ENCODE measurements around the gene DEDD.

DEDD gene

DNA sequence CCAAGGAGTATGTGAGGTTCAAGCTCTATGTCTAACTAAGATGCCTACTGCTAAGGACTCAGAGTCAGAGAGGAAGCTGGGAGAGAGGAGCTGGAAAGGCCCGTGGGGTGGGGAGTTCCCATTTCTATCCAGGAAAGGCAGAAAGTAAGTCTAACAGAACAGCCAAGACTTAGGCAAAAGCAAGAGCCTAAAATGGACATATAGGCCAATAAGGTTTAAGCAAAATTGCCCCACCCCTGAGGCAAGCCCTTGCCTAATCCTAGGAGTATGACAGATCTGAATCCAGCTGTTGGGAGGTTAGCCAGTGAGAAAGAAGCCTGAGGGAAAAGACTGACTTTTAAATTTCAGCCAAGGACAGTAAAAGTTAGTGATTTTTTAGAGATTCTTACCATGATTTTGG is 35.9 kb downstream of the DEDD start:
- peak overlapping the region; percentile 16 for H3K27ac ChIP-seq
- no peak for DNase-seq (ENCODE audit: low read depth, low spot score)

DNA sequence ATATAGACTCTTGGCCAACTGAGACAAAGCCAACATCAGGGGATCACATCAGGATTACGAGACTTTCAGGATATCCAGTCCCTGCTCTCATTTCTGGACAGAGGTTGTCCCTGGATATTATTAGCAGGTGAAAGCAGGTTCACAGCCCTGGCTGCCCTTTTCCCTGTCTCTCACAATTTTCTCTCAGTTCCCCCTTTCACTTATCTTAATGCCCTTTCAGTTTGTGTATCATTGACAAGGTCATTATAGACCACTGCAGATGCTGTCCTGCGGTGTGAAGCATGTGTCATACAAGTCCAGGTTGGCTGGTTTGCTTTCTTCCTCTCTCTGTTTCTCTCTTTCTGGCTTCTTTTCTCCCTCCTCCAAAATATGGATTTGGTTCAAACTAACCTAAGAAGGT is 36.5 kb downstream of the DEDD start:
- H3K27ac ChIP-seq, result no peak overlapping the region
- no peak for DNase-seq (ENCODE audit: low read depth, low spot score)

DNA sequence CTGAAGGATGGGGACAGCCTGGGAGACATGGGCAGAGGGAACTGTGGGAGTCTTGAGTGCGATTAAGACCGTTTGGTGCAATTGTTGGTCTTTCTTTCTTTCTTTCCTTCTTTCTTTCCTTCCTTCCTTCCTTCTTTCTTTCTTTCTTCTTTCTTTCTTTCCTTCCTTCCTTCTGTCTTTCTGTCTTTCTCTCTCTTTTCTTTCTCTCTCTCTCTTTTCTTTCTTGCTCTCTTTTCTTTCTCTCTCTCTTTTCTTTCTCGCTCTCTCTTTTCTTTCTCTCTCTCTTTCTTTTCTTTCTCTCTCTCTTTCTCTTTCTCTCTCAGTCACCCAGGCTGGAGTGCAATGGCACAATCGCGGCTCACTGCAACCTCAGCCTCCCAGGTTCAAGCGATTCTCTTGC is 37.2 kb downstream of the DEDD start:
- H3K27ac ChIP-seq, result no peak overlapping the region
- no peak for DNase-seq (ENCODE audit: low read depth, low spot score)

DNA sequence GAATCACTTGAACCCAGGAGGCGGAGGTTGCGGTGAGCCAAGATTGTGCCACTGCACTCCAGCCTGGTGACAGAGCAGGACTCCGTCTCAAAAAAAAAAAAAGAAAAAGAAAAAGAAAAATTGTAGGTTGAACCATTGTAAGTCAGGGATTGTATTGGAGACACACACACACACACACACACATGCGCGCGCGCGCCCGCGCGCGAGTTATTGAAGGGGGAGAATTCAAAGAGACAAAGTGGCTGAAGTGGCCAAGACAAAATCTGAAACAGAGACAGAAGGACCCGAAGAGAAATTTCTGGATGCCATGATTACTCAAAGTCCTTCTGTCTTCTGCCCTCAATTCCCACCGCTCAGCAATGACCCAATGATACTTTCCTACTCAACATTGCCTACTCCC is 38.0 kb downstream of the DEDD start:
- H3K27ac ChIP-seq, result no peak overlapping the region
- no peak for DNase-seq (ENCODE audit: low read depth, low spot score)

DNA sequence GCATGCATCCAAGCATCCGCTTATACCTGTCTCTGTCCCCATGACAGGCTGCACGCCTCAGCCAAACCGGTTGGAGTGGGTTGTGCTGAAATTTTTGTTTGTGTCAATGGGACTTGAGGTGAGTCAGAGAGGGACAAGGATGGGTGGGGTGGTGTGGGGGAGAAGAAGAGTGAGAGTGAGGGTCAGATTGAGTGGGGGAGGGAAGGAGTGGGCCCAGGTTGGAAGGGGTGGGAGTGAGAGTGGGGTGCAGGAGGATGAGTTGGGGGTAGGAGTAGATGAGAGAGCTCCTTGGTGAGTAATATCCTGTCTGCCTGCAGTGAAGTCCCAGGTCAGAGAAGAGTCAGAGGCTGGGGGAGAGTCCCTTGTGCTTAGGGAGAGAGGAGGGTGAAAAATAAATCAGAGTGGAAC is 39.8 kb downstream of the DEDD start:
- H3K27ac ChIP-seq, result peak overlapping the region; percentile 53
- DNase-seq (ENCODE audit: low read depth, low spot score), result no peak

DNA sequence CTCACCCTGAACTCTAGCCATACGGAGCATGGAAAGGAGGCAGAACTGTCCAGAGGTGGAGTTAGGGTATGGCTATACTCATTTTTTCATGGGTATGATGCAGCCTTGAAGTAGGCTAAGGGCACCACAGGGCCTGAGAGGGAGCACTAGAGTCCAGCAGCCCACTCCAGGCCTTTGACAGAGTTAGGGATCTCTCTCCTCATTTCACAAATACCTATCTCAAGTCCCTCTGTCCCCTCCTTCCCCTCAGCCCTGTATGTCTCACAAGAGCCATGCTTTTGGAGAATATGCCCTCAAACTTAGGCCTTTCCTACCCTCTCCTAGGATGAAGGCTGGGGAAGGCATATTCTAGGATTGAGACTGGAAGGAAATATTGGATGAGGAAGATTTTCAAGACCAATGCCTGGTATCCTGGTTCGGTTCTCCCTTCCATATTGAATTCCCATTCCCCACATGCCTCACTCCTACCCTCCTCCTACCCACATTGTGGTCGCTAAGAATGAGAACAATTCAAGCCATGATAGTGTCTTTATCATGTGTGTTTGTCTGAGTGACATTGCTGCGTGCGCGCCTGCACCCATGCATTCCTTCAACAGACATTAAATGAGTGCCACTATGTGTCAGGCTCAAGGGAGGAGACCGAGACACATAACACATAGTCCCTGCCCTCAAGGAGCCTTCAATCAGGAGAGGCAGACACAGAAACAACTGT is 40.5 kb downstream of the DEDD start:
- DNase-seq (ENCODE audit: low read depth, low spot score), result no peak

DNA sequence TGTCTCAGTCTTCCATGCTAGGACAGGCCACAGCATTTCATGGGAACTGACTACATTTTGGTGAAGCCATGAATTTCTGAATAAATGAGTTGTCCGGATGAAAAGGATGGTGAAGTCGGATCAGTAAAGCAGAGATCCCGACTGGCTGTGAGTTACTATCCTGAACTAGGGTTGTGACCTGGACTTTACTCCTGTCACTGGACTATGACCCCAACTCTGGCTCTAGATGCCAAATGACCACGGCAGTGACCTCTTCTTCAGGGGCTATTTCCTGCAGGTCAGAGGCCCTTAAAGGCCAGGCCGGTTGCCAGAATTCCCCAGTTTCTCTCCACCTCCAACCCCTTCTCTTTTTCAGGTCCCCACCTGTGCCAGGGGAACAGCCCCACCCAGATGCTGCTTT is 41.4 kb downstream of the DEDD start:
- no peak for DNase-seq (ENCODE audit: low read depth, low spot score)
- no peak overlapping the region for H3K27ac ChIP-seq

More for the DNA sequence above, 40.5 kb downstream of the DEDD start:
- peak overlapping the region; percentile 53 for H3K27ac ChIP-seq

DNA sequence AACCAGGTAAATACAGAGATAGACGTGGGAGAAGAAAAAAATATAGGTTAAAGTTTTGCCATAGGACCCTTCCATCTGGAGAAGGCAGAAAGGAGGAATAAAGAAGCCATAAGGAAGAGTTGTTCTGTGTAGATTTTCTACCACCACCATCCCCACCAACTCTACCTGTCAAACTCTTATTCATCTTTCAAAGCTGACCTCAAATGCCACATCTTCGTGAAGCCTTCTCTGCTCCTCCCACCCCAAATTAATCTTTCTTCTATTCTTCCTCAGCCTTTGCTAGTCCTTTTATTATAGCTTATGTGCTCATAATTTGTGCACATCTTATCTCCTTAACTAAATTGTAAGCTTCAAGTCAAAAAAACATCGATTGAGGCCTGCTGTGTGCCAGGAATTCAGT is 41.9 kb downstream of the DEDD start:
- H3K27ac ChIP-seq, result no peak overlapping the region

DNA sequence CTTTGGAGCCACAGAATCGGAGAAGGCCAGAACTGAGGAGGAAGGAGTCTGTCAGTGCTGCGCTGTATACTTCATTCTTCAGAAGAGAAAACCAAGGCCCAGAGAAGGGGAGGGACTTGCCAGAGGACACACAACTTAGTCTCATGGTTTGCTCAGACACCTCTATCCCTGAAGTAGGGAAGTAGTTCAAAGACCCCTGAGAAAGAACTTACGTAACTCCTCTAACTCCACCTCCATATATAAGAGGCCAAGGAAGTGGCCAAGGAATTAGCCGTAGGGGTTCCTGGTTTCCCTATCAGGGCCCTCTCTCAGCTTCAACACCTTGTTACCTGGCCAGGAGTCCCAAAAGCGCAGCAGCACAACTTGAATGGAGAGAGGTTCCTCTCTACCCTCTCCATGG is 42.5 kb downstream of the DEDD start:
- no peak for DNase-seq (ENCODE audit: low read depth, low spot score)
- H3K27ac ChIP-seq, result peak overlapping the region; percentile 95

More for the DNA sequence above, 41.9 kb downstream of the DEDD start:
- no peak for DNase-seq (ENCODE audit: low read depth, low spot score)

DNA sequence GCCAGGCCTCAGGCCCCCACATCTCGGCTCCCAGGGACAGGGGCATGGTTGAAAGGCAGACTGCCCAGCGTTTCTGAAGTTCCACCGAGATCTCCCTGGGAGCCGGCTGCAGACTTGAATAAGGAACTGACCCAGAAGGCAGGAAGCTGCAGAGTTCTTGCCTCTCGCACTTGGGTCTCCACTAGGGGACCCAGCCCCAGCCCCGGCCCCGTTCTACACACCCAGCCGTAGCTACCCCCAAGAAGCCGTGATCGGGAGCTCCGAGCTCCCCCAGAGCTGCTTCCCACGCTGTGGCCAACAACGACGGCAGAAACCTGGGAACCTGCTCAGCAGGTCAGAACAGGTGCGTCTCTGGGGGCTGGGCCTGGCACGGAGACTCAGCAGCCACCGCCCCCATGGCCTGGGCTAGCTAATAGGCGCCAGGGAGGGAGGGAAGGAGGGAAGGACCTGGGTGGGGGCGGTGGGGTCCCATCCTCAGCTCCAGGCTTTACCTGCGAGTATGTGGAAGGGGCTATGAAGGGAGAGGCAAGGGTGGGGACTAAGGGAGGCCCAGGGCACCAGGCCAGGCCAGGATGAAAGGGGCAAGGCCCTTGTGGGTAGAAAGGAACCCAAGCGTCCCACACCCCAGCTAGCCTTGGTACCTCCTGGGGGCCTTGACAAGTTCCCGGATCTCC is 43.1 kb downstream of the DEDD start, which contains the start of gene NECTIN4:
Gene NECTIN4 (minus strand): TSS at position 308 of the 674 bp plus-strand sequence. CDS start 262 bp downstream, at position 46.
- peak; percentile 85 for DNase-seq (ENCODE audit: low read depth, low spot score)

DNA sequence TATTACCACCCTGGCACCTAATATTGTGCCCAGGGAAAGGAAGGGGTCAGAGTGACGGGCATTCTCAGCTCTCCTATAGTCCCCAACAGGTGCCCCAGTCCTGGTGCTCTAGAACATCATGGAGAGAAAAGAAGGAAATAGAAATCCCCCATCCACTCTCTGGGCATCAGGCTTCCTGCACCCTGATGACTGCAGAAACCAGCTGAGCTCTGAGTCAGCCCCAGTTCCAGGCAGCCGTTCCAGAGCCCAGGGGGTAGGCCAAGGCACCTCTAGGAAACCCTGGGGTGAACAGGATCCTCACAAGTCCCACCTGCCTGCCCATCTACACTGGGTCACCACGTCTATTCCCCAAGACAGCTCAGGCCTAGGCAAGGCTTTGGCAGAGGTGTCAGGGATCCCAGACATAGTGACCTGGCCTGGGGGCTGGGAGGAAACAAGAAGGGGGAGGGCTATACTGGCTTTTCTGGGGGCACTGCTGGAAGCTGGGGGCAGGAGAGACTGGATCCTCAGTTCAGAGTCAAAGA is 43.8 kb downstream of the DEDD start:
- DNase-seq (ENCODE audit: low read depth, low spot score), result no peak
- H3K27ac ChIP-seq, result peak overlapping the region; percentile 95

More for the DNA sequence above, 43.1 kb downstream of the DEDD start, which contains the start of gene NECTIN4:
- peak within 1 kb of the TSS; percentile 95 for H3K27ac ChIP-seq

DNA sequence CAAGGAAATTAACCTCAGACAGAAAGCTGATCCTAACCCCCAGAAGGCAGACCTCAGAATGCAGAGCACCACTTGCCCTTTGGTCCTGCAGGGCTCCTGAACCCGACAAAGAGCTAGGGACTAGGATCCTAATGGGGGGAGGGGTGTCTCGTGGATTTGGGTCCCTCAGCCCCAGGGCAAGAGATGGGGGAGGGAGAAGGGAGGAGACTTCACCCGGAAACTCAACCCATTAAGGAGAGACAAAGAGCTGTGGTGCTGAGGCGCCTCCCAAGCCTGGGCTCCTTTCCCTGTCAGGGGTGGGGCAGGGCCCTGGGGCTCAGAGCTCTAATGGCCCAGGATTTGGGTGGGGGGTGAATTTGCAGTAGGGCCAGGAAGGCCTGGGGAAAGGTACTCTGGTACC is 46.0 kb downstream of the DEDD start:
- DNase-seq (ENCODE audit: low read depth, low spot score), result no peak

DNA sequence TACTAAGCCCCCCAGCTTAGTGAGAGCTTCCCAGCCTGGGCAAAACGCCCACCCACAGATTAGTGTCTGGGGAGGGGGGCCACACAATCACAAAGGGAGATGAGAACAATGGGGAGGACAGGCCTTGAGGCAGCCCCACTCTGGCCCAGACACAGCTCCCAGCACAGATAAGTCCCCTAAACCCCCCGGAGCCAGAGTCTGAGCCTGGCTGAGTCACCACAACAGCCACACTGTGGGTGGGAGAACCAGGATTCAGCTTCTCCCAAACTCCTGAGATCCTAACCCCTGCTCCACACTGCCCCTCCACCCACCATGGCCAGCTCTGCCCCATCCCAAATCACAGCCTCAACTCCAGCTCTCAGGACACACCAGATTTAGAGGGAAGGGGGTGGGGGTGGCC is 47.3 kb downstream of the DEDD start:
- H3K27ac ChIP-seq, result peak overlapping the region; percentile 95
- DNase-seq (ENCODE audit: low read depth, low spot score), result no peak

More for the DNA sequence above, 46.0 kb downstream of the DEDD start:
- H3K27ac ChIP-seq, result peak overlapping the region; percentile 95

DNA sequence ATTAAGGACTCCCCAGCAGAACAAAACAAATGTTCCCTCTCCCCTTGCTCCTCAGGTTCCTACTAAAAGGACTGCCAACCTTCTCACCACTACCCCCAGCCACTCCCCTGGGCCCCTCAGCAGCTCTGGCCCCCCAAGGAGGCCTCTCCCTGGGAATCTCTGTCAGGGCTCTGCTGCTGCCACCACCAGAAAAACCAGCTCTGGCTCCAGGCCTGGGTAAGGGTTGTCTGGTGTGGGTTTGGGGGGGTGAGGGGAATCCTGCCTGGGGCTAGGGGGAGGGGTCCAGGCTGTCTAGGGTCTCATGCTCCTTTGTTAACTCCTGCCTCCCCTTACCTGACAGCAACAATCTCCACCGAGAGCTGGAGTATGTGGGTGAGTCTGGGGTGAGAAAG is 47.9 kb downstream of the DEDD start:
- peak overlapping the region; percentile 95 for H3K27ac ChIP-seq
- DNase-seq (ENCODE audit: low read depth, low spot score), result no peak

DNA sequence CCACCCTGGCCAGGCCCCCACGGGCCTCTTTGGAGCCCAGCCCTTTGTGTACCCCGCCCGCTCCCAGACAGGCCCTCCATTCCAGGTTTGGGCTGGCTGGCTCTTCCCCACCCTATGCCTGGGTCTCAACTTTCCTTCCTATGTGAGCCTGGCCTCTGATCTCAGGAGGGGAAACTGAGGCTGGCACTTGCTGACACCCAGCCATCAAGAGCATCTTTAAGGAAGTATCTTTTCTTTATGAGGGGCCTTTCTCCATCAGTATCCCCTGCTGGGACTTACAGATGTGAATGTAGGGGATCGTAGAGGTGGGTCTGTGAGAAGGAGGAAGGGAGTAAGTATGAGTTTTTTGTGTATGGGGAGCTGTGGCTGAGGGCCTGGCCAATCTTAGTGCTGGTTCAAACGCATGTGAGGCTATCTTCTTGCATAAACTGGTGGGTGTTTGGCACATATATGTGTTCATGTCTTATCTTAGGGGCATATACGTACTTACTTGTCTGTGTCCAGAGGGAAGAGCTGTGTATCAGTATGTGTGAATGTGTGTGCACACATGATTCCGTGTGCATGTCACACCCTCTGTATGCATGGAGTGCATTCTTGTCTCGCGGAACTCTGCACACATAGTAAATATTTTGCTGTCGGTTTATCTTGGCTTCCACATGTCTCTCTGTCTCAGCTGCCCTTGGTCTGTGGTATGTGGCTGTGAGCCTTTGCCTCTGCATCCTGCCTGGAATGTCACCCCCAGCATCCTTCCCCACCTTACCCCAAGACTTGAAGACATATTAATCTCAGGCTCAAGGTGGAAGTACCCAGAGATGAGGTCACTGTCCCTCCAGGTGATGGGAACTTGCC is 48.5 kb downstream of the DEDD start:
- DNase-seq (ENCODE audit: low read depth, low spot score), result no peak
- peak overlapping the region; percentile 95 for H3K27ac ChIP-seq

DNA sequence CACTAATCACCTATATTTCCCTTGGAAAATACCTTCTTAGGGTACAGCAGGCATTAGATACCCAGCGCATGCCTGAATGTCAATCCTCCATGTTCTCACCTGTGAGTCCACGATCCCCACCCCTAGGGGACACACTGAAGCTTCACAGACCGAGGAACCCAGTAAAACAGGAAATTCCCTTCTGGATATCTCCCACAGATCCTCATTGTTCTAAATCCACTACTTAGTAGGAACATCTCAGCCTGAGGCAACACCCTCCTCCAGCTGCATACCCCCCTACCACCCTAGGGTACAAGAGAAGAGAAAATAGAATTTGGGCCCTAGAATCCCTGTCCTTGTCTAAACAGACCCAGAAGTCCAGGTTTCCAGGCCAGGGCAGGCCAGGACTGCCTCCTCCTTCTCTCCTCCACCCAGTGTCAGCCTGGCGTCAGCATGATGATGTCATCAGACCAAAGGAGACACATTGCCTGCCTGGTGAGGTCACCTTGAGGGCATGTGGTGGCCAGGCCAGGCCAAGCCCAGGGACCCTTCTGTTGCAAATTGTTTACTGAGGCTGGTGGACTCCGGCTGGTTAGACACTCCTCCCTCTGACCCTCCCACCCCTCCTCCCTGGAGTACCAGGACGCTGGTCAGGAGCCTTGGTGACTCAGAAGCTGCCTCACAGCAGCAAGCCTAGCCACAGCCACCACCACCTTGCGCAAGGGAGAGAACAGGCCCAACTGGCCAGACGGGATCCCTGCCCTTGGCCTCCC is 49.3 kb downstream of the DEDD start:
- H3K27ac ChIP-seq, result peak overlapping the region; percentile 95
- DNase-seq (ENCODE audit: low read depth, low spot score), result peak; percentile 96

DNA sequence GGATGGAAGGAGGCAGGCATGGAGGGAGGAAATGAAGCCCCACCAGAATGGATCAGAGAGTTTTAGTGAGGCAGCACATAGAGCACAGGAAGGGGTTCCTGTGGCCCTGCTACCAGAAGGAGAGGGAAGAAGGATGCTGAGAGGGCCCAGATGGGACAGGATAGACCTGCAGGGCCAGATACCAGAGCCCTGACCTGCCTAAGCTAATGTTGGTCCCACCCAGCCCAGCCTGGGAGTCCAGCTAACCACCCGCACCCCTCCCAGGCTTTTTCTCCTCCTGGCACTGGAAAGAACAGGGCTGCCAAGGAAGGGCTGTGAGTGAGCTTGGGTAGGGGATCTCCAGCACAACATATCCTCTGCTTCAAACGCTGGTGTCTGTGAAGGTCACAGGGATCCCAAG is 50.0 kb downstream of the DEDD start:
- peak overlapping the region; percentile 95 for H3K27ac ChIP-seq

DNA sequence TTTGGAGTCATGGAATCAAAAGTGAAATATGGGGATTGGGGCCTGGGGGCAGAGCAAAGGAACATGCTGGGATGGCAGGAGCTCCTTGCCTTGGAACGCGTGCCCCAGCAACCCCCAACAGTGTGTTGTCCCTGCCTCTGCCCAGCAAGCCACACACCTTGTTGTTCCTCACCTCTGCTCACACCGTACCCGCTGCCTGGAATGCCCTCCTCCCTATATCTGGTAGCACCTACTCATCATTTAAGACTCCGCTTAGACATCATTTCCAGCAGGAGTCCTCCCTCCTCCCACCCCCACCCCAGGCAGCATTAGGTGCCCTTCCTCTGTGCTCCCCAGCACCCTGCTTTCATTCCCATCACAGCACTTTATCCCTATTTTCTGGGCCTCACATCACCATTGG is 50.9 kb downstream of the DEDD start:
- peak overlapping the region; percentile 95 for H3K27ac ChIP-seq
- DNase-seq (ENCODE audit: low read depth, low spot score), result no peak

More for the DNA sequence above, 50.0 kb downstream of the DEDD start:
- DNase-seq (ENCODE audit: low read depth, low spot score), result no peak

DNA sequence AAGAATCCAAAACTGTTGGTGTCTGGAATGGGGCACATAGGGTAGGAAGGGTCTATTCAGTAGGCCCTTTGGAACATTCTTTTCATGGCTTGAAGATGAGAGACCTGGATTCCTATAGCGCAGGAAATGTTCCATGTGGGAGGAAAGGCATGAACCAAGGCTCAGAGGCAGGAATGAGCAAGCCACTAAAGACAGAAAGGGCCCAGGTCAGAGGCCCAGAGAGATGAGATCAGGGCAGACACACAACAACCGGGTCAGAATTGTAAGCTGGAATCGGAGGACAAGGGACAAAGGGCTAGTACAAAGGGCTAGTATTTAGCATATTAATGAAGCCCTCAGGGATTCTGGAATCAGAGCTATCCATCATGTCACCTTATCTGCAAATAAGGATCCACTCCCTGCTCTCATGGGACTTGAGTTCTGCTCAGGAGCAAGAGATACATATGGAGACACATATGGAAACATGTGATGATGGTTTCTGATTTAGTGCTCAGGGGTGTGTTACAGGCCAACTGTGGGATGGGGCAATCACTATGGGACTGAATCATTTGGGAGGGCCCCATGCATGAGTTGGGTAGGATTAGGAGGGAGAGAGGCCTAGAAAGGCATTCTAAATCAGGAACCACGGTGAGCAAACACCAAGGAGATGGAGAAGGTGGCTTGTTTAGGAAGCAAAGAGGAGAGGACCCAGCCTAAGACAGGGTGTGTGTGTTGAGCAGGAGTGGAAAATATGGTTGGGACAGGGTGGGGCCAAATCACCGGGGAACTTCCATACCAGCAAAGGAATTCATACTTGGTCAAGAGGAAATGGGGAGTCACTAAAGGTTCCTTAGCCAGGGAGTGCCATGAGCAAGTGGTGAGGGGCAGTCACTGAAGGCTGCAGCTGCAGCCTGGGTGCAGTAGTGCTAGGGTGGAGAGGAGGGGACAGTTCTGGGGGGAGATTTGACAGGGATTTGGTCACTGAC is 51.7 kb downstream of the DEDD start:
- H3K27ac ChIP-seq, result peak overlapping the region; percentile 95
- DNase-seq (ENCODE audit: low read depth, low spot score), result no peak

Data from epithelial cell of prostate (primary cell).